A549 (cell line): Measurements from ENCODE around the gene GRIP1. TPM values are rescaled to one million over a fixed set of nuclear protein-coding genes. Genes with fewer than 3 reads are reported as not detected.

ENCODE experiments used
- ATAC-seq, 2 experiments: fragments of 200-7000 bp in 1 of 2; fragments of >200 bp in 1 of 2; cut with Nextera tagmentation in 1 of 2; cut with Tn5 transposase in 1 of 2; 3 replicates each; pipeline versions ENCODE4 v1.8.0 to v1.9.1; 2018 to 2020; ENCODE audit warnings: mild to moderate bottlenecking in 1 of 2, moderate library complexity in 1 of 2
- CTCF ChIA-PET: fragments of 300-600 bp; sonication (Branson Sonifier 250); formaldehyde crosslinking; extraction: SDS; loops from one replicate; lab custom pipeline; 2021; ENCODE audit warnings: antibody characterized with exemption, inconsistent platforms; lab: Yijun Ruan, JAX
- POLR2A ChIA-PET: fragments of 350-600 bp; formaldehyde crosslinking; extraction: SDS; loops from one replicate; lab custom pipeline; 2021; ENCODE audit warnings: antibody characterized with exemption, inconsistent platforms; lab: Yijun Ruan, JAX
- DNase-seq, 2 experiments: peaks; one replicate each; pipeline versions ENCODE4 v3.0.0 to v3.0.0-alpha.2; 2011 to 2016; ENCODE audit warnings: low read depth in 1 of 2, low spot score in 1 of 2
- FAIRE-seq: peaks from 2 replicates; lab custom pipeline; 2011; peaks lifted over from hg19 to GRCh38; lab: Jason Lieb, UNC
- H3K27ac ChIP-seq, 2 experiments: fragments of >200 bp; sonication (Bioruptor Twin); formaldehyde crosslinking; 3 replicates each; pipeline ENCODE4 v1.5.1; 2016 to 2017
- H3K4me1 ChIP-seq: fragments of >200 bp; sonication (Bioruptor Twin); formaldehyde crosslinking; 3 replicates; pipeline ENCODE4 v1.6.1; 2016
- H3K4me2 ChIP-seq: fragments of >200 bp; sonication (Bioruptor Twin); formaldehyde crosslinking; 3 replicates; pipeline ENCODE4 v1.6.1; 2016
- H3K4me3 ChIP-seq: fragments of >200 bp; sonication (Bioruptor Twin); formaldehyde crosslinking; 3 replicates; pipeline ENCODE4 v1.5.1; 2016
- H3K9me3 ChIP-seq: fragments of >200 bp; sonication (Bioruptor Twin); formaldehyde crosslinking; 3 replicates; pipeline ENCODE4 v1.6.1; 2016
- BHLHE40 ChIP-seq: IDR thresholded peaks from 2 replicates; pipeline ENCODE4 v1.6.1; 2012; ENCODE audit warnings: low read depth, low read length, inconsistent platforms
- CBX2 ChIP-seq: fragments of 200-600 bp; sonication (generic); IDR thresholded peaks from 2 replicates; pipeline ENCODE4 v1.6.1; 2016; ENCODE audit warnings: low read depth, mild to moderate bottlenecking, borderline replicate concordance
- EHF ChIP-seq: fragments of 250-450 bp; sonication (Bioruptor Pico); IDR thresholded peaks from 2 replicates; pipeline ENCODE4 v1.5.0; 2020; ENCODE audit warnings: mild to moderate bottlenecking
- EHMT2 ChIP-seq: fragments of 200-600 bp; sonication (generic); IDR thresholded peaks from 2 replicates; pipeline ENCODE4 v1.6.1; 2016; ENCODE audit warnings: antibody characterized with exemption, low read depth, mild to moderate bottlenecking, moderate library complexity
- GATA3 ChIP-seq: IDR thresholded peaks from 2 replicates; pipeline ENCODE4 v1.6.1; 2012; ENCODE audit warnings: borderline replicate concordance
- HEYL ChIP-seq: fragments of 250-450 bp; sonication (Bioruptor Pico); IDR thresholded peaks from 2 replicates; pipeline ENCODE4 v1.8.0; 2021; ENCODE audit warnings: mild to moderate bottlenecking, moderate library complexity
- HOXB5 ChIP-seq: fragments of 250-450 bp; sonication (Bioruptor Pico); IDR thresholded peaks from 2 replicates; pipeline ENCODE4 v1.5.0; 2020; ENCODE audit warnings: mild to moderate bottlenecking, moderate library complexity
- JUN ChIP-seq, 2 experiments: fragments of >200 bp; sonication (Bioruptor Twin); formaldehyde crosslinking; IDR thresholded peaks; 2 replicates in 1 of 2; 3 replicates in 1 of 2; pipeline ENCODE4 v1.6.1; 2016 to 2017
- KDM1A ChIP-seq: fragments of 200-600 bp; sonication (generic); IDR thresholded peaks from 2 replicates; pipeline ENCODE4 v1.6.1; 2016; ENCODE audit warnings: low read depth, mild to moderate bottlenecking
- MAFK ChIP-seq: fragments of 450-650 bp; IDR thresholded peaks from 2 replicates; pipeline ENCODE4 v1.6.1; 2014; ENCODE audit not compliant: partially characterized antibody
- MAZ ChIP-seq: fragments of 150-350 bp; IDR thresholded peaks from 2 replicates; pipeline ENCODE4 v1.6.1; 2014; ENCODE audit warnings: antibody characterized with exemption, low read depth, low read length, borderline replicate concordance
- NPAS2 ChIP-seq: fragments of 250-450 bp; sonication (Bioruptor Pico); IDR thresholded peaks from 2 replicates; pipeline ENCODE4 v1.8.0; 2022; ENCODE audit warnings: mild to moderate bottlenecking, moderate library complexity, borderline replicate concordance
- PHF8 ChIP-seq: fragments of 200-600 bp; sonication (generic); IDR thresholded peaks from 2 replicates; pipeline ENCODE4 v1.6.1; 2016; ENCODE audit warnings: low read depth, mild to moderate bottlenecking, antibody characterized with exemption, moderate library complexity, borderline replicate concordance
- POLR2A ChIP-seq: IDR thresholded peaks from 2 replicates; pipeline ENCODE4 v1.6.1; 2012; ENCODE audit warnings: mild to moderate bottlenecking, low read length
- POLR2AphosphoS2 ChIP-seq: conservative IDR thresholded peaks from 2 replicates; pipeline ENCODE4 v1.6.1; 2012; ENCODE audit warnings: low read length, improper control_type of control experiment, inconsistent platforms
- RNF2 ChIP-seq: fragments of 200-600 bp; sonication (generic); IDR thresholded peaks from 2 replicates; pipeline ENCODE4 v1.6.1; 2016; ENCODE audit warnings: low read depth, mild to moderate bottlenecking, antibody characterized with exemption, moderate library complexity, borderline replicate concordance
- SMC3 ChIP-seq: fragments of >200 bp; sonication (Bioruptor Twin); formaldehyde crosslinking; IDR thresholded peaks from 3 replicates; pipeline ENCODE4 v1.6.1; 2018; ENCODE audit warnings: inconsistent platforms
- TFCP2L1 ChIP-seq: fragments of 250-450 bp; sonication (Bioruptor Pico); IDR thresholded peaks from 2 replicates; pipeline ENCODE4 v1.5.0; 2021; ENCODE audit warnings: mild to moderate bottlenecking
- TP53 ChIP-seq: fragments of 250-450 bp; sonication (Bioruptor Pico); IDR thresholded peaks from 2 replicates; pipeline ENCODE4 v1.5.0; 2021; ENCODE audit warnings: mild to moderate bottlenecking, moderate library complexity
- ZC3H11A ChIP-seq: fragments of 450-650 bp; IDR thresholded peaks from 2 replicates; pipeline ENCODE4 v1.6.1; 2014; ENCODE audit warnings: antibody characterized with exemption, mild to moderate bottlenecking
- WGBS: methylation state at CpG from one replicate; pipeline ENCODE4 v1.1.6; 2017; ENCODE audit errors: missing lambda C conversion rate; 5-methylcytosine and 5-hydroxymethylcytosine counted together
- polyA plus RNA-seq, 4 experiments: library from polyadenylated mRNA; depleted of rRNA in 3 of 4; stranded (reverse); fragments of >200 nt; fragmentation: RNase III in 1 of 4; extraction: RNeasy Plus Mini Kit Qiagen cat#74134 plus additional on column Dnase treatment in 1 of 4; gene quantifications; 2 replicates in 3 of 4; 3 replicates in 1 of 4; pipeline ENCODE4 v1.2.3, GENCODE V29; 2011 to 2017
- TF ChIP-seq, protein P1 (sequence below): fragments of 150-350 bp; IDR thresholded peaks from 2 replicates; pipeline ENCODE4 v1.6.1; 2014; ENCODE audit warnings: low read depth, mild to moderate bottlenecking, low read length
- TF ChIP-seq, protein P2 (sequence below): fragments of >200 bp; sonication (Bioruptor Twin); formaldehyde crosslinking; IDR thresholded peaks from 2 replicates; pipeline ENCODE4 v1.6.1; 2016
- TF ChIP-seq, protein P3 (sequence below): fragments of >200 bp; sonication (Bioruptor Twin); formaldehyde crosslinking; IDR thresholded peaks from 3 replicates; pipeline ENCODE4 v1.6.1; 2016
- TF ChIP-seq, protein P4 (sequence below): fragments of 250-450 bp; sonication (Bioruptor Pico); IDR thresholded peaks from 2 replicates; pipeline ENCODE4 v1.5.0; 2020; ENCODE audit warnings: low read depth, mild to moderate bottlenecking, moderate library complexity
- TF ChIP-seq, protein P5 (sequence below): IDR thresholded peaks from 2 replicates; pipeline ENCODE4 v1.6.1; 2012; ENCODE audit warnings: low read depth, borderline replicate concordance

Gene GRIP1
- polyA plus RNA-seq, 2 of the 4 experiments (the other 2 are of a cell fraction) = 4.6 to 5.8 TPM

DNA sequence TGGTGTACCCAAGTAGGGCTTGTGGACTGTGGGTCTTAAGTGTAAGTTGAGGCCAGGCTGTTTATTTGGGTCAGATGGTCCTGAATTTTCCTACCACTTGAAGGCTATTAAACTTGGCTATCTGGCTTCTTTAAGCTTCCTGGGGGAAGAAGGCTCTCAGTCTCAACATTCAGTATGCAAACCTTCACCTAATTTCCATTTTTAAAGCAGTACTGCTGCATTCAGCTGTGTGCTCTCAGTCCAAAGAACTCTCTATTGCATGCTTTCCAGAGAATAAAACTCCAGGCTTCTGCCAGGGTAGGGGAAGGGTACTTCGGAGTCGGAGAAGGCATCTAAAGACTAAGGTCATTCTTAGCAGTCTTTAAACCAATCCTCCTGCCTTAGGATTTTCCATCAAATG, 252.2 kb downstream of the GRIP1 start (continued):
- TF ChIP-seq, protein P1, sequence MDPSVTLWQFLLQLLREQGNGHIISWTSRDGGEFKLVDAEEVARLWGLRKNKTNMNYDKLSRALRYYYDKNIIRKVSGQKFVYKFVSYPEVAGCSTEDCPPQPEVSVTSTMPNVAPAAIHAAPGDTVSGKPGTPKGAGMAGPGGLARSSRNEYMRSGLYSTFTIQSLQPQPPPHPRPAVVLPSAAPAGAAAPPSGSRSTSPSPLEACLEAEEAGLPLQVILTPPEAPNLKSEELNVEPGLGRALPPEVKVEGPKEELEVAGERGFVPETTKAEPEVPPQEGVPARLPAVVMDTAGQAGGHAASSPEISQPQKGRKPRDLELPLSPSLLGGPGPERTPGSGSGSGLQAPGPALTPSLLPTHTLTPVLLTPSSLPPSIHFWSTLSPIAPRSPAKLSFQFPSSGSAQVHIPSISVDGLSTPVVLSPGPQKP = no peak
- TF ChIP-seq PHF8 (no peak), POLR2A (no peak), RNF2 (no peak), CBX2 (no peak), SMC3 (no peak), POLR2AphosphoS2 (no peak), GATA3 (no peak), HOXB5 (CRISPR knock-in tag) (no peak)
- TF ChIP-seq, protein P2, sequence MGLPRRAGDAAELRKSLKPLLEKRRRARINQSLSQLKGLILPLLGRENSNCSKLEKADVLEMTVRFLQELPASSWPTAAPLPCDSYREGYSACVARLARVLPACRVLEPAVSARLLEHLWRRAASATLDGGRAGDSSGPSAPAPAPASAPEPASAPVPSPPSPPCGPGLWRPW = no peak

DNA sequence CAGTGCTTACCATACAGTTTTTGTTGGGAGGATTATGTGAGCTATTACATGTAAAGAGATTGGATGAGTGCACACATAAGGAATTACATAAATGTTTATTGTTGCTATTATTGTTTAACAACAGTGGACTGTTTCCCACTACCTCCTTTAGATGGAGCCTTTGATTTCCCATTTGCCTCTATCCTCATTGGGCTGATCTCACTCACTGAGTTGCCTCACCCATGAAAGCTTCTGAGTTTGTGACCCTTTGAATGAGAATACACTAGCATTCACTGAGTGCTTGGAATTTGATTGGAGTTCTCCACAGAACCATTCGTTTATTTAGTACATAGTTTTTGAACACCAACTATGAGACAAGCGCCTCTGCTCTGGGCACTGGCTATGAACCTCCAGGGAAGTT, 255.6 kb downstream of the GRIP1 start:
- H3K9me3 ChIP-seq = no peaks in the 10 kb centered on the region
- DNase-seq (no peak), ATAC-seq (no peak), FAIRE-seq (no peak)
- POLR2A ChIA-PET = no interaction called here
- no peak overlapping the region for H3K4me3 ChIP-seq
- CTCF ChIA-PET = no interaction called here
- WGBS = 23% methylated on average over 2 of the region's 2 CpGs
- no peaks in the 10 kb centered on the region for H3K4me1 ChIP-seq
- no peak overlapping the region for H3K4me2 ChIP-seq
- TF ChIP-seq EHMT2 (no peak), MAFK (no peak), BHLHE40 (no peak), RNF2 (no peak), HEYL (CRISPR knock-in tag) (no peak), PHF8 (no peak), NPAS2 (CRISPR knock-in tag) (no peak), MAZ (no peak)
- TF ChIP-seq, protein P3, sequence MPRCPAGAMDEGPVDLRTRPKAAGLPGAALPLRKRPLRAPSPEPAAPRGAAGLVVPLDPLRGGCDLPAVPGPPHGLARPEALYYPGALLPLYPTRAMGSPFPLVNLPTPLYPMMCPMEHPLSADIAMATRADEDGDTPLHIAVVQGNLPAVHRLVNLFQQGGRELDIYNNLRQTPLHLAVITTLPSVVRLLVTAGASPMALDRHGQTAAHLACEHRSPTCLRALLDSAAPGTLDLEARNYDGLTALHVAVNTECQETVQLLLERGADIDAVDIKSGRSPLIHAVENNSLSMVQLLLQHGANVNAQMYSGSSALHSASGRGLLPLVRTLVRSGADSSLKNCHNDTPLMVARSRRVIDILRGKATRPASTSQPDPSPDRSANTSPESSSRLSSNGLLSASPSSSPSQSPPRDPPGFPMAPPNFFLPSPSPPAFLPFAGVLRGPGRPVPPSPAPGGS = no peak
- TF ChIP-seq, protein P4, sequence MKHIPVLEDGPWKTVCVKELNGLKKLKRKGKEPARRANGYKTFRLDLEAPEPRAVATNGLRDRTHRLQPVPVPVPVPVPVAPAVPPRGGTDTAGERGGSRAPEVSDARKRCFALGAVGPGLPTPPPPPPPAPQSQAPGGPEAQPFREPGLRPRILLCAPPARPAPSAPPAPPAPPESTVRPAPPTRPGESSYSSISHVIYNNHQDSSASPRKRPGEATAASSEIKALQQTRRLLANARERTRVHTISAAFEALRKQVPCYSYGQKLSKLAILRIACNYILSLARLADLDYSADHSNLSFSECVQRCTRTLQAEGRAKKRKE (CRISPR knock-in tag) = no peak
- H3K27ac ChIP-seq = no peak overlapping the region

DNA sequence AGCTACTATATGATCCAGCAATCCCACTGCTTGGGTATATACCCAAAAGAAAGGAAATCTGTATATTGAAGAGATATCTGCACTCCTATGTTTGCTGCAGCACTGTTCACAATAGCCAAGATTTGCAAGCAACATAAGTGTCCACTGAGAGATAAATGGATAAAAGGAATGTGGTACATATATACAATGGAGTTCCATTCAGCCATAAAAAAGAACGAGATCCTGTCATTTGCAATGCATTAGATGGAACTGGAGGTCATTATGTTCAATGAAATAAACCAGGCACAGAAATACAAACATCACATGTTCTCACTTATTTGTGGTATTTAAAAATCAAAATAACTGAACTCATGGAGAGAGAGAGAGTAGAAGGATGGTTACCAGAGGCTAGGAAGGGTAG, 260.0 kb downstream of the GRIP1 start:
- CTCF ChIA-PET = no interaction called here
- no peak for TF ChIP-seq HEYL (CRISPR knock-in tag)
- TF ChIP-seq, all 56 proteins: peak for 0
- H3K27ac ChIP-seq = no peak overlapping the region
- POLR2A ChIA-PET = no interaction called here
- ATAC-seq = no peak
- no peak for FAIRE-seq
- H3K4me1 ChIP-seq = no peaks in the 10 kb centered on the region
- H3K9me3 ChIP-seq = 0 out of 3 replicates have a peak, but pooled peaks cover 5% of the 10 kb centered on the region
- 5% methylated on average over 1 of the region's 1 CpG for WGBS
- no peak overlapping the region for H3K4me2 ChIP-seq
- no peak for DNase-seq
- no peak overlapping the region for H3K4me3 ChIP-seq

DNA sequence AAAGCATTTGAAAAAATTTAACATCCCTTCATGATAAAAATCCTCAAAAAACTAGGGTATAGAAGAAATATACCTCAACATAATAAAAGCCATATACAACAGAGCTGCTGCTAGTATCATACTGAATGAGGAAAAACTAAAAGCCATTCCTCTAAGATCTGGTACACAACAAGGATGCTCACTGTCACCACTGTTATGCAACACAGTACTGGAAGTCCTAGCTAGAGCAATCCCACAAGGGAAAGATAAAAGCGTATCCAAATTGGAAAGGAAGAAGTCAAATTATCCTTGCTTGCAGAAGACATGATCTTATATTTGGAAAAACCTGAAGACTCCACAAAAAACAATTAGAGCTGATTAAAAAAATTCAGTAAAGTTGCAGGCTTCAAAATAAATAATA, 261.7 kb downstream of the GRIP1 start:
- ChIA-PET POLR2A (no interaction called here), CTCF (no interaction called here)
- ATAC-seq (no peak), FAIRE-seq (no peak), DNase-seq (no peak)
- Histone ChIP-seq H3K4me3 (no peak overlapping the region), H3K4me2 (no peak overlapping the region), H3K4me1 (no peaks in the 10 kb centered on the region), H3K27ac (no peak overlapping the region), H3K9me3 (0 out of 3 replicates have a peak, but pooled peaks cover 5% of the 10 kb centered on the region)
- WGBS = 28% methylated on average over 1 of the region's 1 CpG
- no peak for TF ChIP-seq TFCP2L1 (CRISPR knock-in tag)
- TF ChIP-seq NPAS2 (CRISPR knock-in tag) = no peak
- TF ChIP-seq ZC3H11A = no peak
- no peak for TF ChIP-seq TP53 (CRISPR knock-in tag)
- no peak for TF ChIP-seq KDM1A
- no peak for TF ChIP-seq JUN (IDR thresholded peaks at IDR 0.05)
- TF ChIP-seq HOXB5 (CRISPR knock-in tag) = no peak
- no peak for TF ChIP-seq CBX2
- TF ChIP-seq, protein P5, sequence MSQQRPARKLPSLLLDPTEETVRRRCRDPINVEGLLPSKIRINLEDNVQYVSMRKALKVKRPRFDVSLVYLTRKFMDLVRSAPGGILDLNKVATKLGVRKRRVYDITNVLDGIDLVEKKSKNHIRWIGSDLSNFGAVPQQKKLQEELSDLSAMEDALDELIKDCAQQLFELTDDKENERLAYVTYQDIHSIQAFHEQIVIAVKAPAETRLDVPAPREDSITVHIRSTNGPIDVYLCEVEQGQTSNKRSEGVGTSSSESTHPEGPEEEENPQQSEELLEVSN = no peak
- TF ChIP-seq, protein P3 = no peak
- no peak for TF ChIP-seq EHF
